Ascending aorta (tissue), 2 donors: ENCODE measurements around the gene TBRG1. TPM values are rescaled to one million over a fixed set of nuclear protein-coding genes. Genes with fewer than 3 reads are reported as not detected.

Source experiments
- DNase-seq, 2 donors: peaks; one replicate each; pipeline ENCODE4 v3.0.0-alpha.2; 2019; ENCODE audit warnings: low spot score in 2 of 2
- H3K27ac ChIP-seq, 2 donors: fragments of 200-600 bp; sonication (generic); one replicate each; pipeline ENCODE4 v1.5.1; 2016 to 2017; ENCODE audit warnings: mild to moderate bottlenecking in 1 of 2
- H3K27me3 ChIP-seq: fragments of 200-600 bp; sonication (generic); one replicate; pipeline ENCODE4 v1.5.1; 2017
- H3K36me3 ChIP-seq, 2 donors: fragments of 200-600 bp; sonication (generic); one replicate each; pipeline ENCODE4 v1.5.1; 2016
- H3K4me1 ChIP-seq, 2 donors: fragments of 200-600 bp; sonication (generic); one replicate each; pipeline ENCODE4 v1.5.1; 2016 to 2017; ENCODE audit warnings: mild to moderate bottlenecking in 1 of 2
- H3K4me3 ChIP-seq, 2 donors: fragments of 200-600 bp; sonication (generic); one replicate each; pipeline ENCODE4 v1.5.1; 2016 to 2017; ENCODE audit warnings: mild to moderate bottlenecking in 1 of 2
- H3K9me3 ChIP-seq, 2 donors: fragments of 200-600 bp; sonication (generic); one replicate each; pipeline ENCODE4 v1.5.1; 2016
- intact Hi-C: fragments of 100-400 bp; cut with DNase I; formaldehyde crosslinking; loops from one replicate; pipeline ENCODE4 v1.15.1; 2023
- total RNA-seq: library from RNA; depleted of rRNA; stranded (reverse); fragments of >200 nt; gene quantifications from one replicate; pipeline ENCODE4 v1.1.0, GENCODE V29; 2016
- TF ChIP-seq, protein P1 (sequence below), 3 experiments: fragments of 200-600 bp in 2 of 3; fragments of 450-650 bp in 1 of 3; sonication (generic) in 2 of 3; IDR thresholded peaks; one replicate each; pipeline ENCODE4 v1.5.1; 2016 to 2019; ENCODE audit warnings: antibody characterized with exemption in 3 of 3, mild to moderate bottlenecking in 1 of 3, moderate library complexity in 1 of 3

TBRG1 gene
- 21.2 TPM for total RNA-seq

DNA sequence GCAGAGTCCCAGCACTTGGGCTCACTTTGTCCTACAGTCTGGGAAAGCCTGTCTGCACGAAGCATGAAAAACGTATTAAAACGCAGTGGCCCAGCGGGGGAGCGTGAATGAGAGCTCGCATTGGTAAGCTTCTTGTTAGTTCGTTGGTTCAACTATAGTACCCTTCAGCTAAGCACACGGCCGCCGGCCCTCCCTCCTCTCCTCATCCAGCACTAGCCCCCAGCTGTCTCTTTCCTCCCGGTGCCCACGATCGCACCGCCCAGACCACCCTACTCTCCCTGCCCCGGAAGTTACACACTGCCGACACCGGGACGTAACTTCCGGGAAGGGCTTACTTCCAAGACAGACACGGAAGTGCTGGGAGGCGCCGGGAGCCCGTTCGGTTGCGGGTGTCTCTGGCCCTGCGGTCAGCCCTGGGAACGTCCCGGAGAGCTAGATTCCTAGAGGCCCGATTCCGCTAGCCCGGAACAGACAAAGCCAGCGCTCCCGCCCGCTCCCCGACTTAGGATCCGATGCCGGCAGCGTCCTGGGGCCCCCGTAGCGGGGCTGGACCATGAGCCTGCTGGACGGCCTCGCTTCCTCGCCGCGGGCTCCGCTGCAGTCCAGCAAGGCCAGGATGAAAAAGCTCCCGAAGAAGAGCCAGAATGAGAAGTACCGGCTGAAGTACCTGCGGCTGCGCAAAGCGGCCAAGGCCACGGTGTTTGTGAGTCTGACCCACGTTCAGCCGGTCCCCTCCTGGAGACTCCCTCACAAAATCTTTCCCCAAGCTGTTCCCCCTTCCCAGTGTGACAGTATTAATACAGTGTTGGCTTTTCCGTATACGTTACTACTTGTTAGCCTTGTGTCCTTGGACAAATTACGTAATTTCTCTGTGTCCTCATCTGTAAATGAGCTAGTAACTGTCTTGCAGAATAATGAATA is at the start of gene TBRG1:
TSS of gene TBRG1 (plus strand) at position 334 of the 921 bp plus-strand sequence. CDS start at position 554, 220 bp downstream.
- TF ChIP-seq, protein P1, sequence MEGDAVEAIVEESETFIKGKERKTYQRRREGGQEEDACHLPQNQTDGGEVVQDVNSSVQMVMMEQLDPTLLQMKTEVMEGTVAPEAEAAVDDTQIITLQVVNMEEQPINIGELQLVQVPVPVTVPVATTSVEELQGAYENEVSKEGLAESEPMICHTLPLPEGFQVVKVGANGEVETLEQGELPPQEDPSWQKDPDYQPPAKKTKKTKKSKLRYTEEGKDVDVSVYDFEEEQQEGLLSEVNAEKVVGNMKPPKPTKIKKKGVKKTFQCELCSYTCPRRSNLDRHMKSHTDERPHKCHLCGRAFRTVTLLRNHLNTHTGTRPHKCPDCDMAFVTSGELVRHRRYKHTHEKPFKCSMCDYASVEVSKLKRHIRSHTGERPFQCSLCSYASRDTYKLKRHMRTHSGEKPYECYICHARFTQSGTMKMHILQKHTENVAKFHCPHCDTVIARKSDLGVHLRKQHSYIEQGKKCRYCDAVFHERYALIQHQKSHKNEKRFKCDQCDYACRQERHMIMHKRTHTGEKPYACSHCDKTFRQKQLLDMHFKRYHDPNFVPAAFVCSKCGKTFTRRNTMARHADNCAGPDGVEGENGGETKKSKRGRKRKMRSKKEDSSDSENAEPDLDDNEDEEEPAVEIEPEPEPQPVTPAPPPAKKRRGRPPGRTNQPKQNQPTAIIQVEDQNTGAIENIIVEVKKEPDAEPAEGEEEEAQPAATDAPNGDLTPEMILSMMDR (IDR thresholded peaks at IDR 0.05) = no peak
- Histone ChIP-seq H3K27me3 (no peaks in the 10 kb centered on the region), H3K27ac (peak within 1 kb of the TSS; percentile 92 to 98), H3K4me3 (peak within 1 kb of the TSS; percentile 82 to 94), H3K9me3 (no peaks in the 10 kb centered on the region), H3K36me3 (peaks cover 26 to 31% of the 10 kb centered on the region in 2 donors), H3K4me1 (peaks cover 0 to 3% of the 10 kb centered on the region in 2 donors)
- DNase-seq = peak; percentile 41 to 95
- intact Hi-C loops = loop anchor here (2.0 to 5.0 kb wide), 3 partner anchors 50 to 490 kb away; partner anchors contain the start of genes CCDC15, SIAE, SPA17 and TMEM218

DNA sequence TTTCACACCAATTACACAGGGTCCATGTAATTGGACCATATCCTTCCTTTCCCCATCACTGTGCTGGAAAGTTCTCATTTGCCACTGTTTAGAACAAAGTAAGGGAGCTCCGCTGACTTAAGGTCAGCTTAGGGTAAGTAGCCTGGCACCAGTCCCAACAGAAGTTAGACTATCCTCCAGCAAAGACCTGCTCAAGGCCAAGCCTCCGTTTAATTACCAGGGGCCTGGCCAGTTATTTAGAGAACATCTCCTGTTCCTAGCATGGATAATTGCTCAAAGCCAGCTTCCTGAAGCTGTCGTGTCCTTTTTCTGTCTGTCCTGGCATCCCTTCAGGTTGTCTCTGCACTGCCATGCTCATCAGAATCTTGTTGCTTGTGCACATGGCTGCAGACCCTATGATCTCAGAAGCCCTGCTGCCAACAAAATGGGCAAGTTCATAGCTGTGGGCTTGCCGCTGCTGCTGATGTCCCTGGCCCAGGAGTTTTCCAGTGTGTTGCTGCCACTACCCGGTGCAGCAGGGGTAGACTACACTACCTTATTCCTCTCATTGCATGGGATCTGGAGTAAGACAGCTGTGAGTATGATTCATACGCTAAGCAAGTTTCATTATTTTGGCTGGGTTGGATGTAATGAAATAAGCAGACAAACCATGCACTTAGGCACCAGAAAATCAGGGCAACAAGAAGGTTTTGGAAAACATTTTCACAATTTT is 44.8 kb upstream of the TBRG1 start:
- intact Hi-C loops = no loop called here
- H3K27me3 ChIP-seq = no peaks in the 10 kb centered on the region
- H3K4me1 ChIP-seq = no peaks in the 10 kb centered on the region
- no peak for DNase-seq
- H3K9me3 ChIP-seq = no peaks in the 10 kb centered on the region
- no peak overlapping the region for H3K4me3 ChIP-seq
- H3K27ac ChIP-seq = no peak overlapping the region
- H3K36me3 ChIP-seq = no peaks in the 10 kb centered on the region
- TF ChIP-seq, protein P1 (IDR thresholded peaks at IDR 0.05) = no peak

DNA sequence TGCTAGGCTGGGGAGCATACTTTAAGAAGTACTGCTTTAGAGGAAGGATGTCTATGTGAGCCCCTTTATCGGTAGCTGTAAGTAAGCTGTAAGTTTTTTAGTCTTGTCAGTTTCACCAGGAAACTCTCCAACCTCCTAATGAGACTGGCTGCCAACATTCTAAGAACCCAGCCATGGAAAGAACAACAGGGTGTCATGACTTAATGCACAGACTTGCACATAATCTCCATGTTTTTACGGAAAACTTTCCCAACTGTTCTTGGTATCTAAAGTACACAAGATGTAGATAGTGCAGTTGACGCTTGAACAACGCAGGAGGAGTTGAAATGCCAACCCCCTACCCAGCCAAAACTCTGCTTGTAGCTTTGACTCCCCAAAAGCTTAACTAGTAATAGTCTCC is 43.9 kb upstream of the TBRG1 start:
- Histone ChIP-seq H3K4me3 (no peak overlapping the region), H3K27me3 (no peaks in the 10 kb centered on the region), H3K9me3 (no peaks in the 10 kb centered on the region), H3K27ac (no peak overlapping the region), H3K36me3 (no peaks in the 10 kb centered on the region), H3K4me1 (no peaks in the 10 kb centered on the region)
- intact Hi-C loops = no loop called here
- TF ChIP-seq, protein P1 (IDR thresholded peaks at IDR 0.05) = no peak
- no peak for DNase-seq

- no peak overlapping the region for H3K4me3 ChIP-seq
- H3K4me1 ChIP-seq = no peaks in the 10 kb centered on the region
- DNase-seq = no peak
These were observed 40.8 kb upstream of the TBRG1 start for GRCh38 chr11:124581817-124582216.

GRCh38 chr11:124582565-124582964 is 40.1 kb upstream of the TBRG1 start:
- TF ChIP-seq, protein P1 (IDR thresholded peaks at IDR 0.05) = no peak
- Histone ChIP-seq H3K27ac (no peak overlapping the region), H3K4me3 (no peak overlapping the region), H3K36me3 (no peaks in the 10 kb centered on the region), H3K4me1 (no peaks in the 10 kb centered on the region), H3K9me3 (no peaks in the 10 kb centered on the region), H3K27me3 (no peaks in the 10 kb centered on the region)
- no peak for DNase-seq
- intact Hi-C loops = loop anchor here (10.0 kb wide), 1 partner anchor 508 kb away; no protein-coding TSS in a partner anchor

More at GRCh38 chr11:124581817-124582216, 40.8 kb upstream of the TBRG1 start:
- TF ChIP-seq, protein P1 (IDR thresholded peaks at IDR 0.05) = no peak
- Histone ChIP-seq H3K36me3 (no peaks in the 10 kb centered on the region), H3K27me3 (no peaks in the 10 kb centered on the region), H3K9me3 (no peaks in the 10 kb centered on the region), H3K27ac (no peak overlapping the region)
- intact Hi-C loops = loop anchor here (10.0 kb wide), 1 partner anchor 507 kb away; no protein-coding TSS in a partner anchor
